ENCODE measurements around the gene ONECUT3.

The ONECUT3 gene

DNA sequence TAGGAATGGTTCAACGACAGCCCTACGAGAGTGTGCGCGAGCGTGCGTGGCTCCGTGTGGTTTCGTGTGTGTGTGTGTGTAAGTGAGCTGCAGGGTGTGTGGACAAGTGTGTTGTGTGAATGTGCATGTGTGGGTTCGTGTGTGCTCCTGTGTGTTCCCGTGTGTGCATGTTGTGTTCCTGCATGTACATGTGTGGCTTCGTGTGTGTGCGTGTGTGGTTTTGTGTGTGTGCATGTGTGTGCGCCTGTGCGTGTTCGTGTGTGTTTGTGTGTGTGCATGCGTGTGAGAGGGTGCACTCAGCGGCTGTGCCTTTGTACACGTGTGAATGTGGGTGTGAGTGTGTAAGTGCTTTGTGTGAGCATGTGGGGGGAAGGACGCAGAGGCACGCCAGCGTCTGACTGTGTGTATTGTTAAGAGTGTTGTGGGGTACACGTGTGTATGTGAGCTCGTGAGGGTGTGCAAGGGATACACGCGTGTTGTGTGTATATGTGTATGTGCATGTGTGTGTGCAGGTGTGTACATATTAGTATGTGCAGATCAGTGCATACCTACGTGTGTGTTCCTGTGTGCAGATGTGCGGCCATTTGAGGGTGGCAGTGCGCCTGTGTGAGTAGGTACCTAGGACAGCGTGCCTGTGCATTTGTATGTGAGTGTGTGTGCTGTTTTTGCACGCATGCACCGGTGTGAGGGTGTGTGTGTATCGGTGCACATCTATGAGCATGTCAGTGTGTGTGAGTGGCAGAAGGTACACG is 24.3 kb upstream of the ONECUT3 start:
- no peak overlapping the region for H3K4me3 ChIP-seq (ENCODE audit: low read depth, low read length)
- TF ChIP-seq, protein P1, sequence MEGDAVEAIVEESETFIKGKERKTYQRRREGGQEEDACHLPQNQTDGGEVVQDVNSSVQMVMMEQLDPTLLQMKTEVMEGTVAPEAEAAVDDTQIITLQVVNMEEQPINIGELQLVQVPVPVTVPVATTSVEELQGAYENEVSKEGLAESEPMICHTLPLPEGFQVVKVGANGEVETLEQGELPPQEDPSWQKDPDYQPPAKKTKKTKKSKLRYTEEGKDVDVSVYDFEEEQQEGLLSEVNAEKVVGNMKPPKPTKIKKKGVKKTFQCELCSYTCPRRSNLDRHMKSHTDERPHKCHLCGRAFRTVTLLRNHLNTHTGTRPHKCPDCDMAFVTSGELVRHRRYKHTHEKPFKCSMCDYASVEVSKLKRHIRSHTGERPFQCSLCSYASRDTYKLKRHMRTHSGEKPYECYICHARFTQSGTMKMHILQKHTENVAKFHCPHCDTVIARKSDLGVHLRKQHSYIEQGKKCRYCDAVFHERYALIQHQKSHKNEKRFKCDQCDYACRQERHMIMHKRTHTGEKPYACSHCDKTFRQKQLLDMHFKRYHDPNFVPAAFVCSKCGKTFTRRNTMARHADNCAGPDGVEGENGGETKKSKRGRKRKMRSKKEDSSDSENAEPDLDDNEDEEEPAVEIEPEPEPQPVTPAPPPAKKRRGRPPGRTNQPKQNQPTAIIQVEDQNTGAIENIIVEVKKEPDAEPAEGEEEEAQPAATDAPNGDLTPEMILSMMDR (IDR thresholded peaks at IDR 0.05; ENCODE audit: borderline replicate concordance, insufficient read depth, low read depth, low read length): no peak

DNA sequence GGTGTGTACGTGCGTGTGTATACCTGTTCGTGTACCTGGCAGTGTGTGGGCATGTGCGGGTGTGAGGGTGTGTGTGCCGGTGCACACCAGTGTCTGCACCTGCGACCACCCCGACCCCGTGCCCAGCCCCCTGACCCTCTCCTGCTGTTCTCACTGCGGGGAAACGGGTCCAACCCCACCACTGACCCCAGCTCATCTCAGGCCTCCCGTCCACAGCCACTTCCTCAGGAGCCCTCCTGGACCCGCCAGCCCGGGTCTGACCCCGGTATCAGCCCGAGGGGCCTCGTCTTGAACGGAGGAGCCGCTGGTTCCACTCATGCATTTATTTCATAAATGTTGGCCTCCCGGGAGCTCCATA is 23.8 kb upstream of the ONECUT3 start:
- TF ChIP-seq, protein P1 (IDR thresholded peaks at IDR 0.05; ENCODE audit: borderline replicate concordance, insufficient read depth, low read depth, low read length): no peak
- H3K4me3 ChIP-seq (ENCODE audit: low read depth, low read length): no peak overlapping the region

DNA sequence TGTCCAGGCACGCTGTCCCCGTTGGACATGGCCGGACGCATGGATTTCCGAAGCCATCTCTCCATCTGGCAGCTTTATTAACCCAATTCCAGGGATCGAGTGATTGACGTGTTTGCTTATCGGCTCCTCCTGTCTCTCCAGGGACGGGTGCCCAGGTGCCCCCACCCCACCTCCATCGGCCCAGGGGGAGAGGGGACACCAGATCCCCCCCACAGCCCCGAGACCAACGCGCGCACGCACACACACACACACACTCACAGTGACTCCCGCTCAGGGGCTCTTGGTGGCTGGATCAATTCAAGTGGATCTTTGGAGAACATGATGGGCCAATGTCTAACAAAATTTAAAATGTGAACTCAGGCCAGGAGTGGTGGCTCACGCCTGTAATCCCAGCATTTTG is 23.1 kb upstream of the ONECUT3 start:
- TF ChIP-seq, protein P1 (IDR thresholded peaks at IDR 0.05; ENCODE audit: borderline replicate concordance, insufficient read depth, low read depth, low read length): no peak
- no peak overlapping the region for H3K4me3 ChIP-seq (ENCODE audit: low read depth, low read length)

DNA sequence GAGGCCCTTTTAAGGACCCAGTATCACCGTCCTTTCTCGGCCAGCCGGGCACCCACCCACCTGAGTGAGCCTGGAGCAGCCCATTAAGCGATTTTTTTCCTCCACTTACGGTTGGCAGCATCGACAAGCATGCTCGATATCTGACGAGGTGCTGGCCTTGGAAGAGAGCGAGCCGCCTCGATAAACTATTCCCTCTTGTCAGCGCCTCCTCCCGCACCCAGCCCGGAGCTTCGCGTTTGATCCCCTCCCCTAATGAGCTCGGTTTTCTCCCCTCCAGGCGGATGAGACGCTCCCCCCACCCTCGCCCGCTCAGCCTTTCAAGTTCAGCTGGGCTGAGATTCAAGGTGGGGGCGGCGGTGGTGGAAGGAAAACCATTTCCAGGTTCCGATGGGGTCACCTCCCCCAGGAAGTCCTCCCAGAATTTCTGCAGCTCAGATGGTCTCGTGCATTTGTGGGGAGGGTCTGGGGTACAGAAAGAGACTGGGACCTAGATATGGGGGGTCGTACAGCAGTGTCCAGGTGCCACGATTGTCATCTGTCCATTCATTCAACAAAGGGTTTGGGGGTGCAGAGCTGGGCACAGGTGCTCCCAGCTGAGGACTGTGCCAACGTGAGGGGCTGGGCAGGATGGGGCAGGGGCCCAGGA is 18.9 kb upstream of the ONECUT3 start:
- TF ChIP-seq, protein P1 (IDR thresholded peaks at IDR 0.05; ENCODE audit: borderline replicate concordance, insufficient read depth, low read depth, low read length): no peak
- no peak overlapping the region for H3K4me3 ChIP-seq (ENCODE audit: low read depth, low read length)

DNA sequence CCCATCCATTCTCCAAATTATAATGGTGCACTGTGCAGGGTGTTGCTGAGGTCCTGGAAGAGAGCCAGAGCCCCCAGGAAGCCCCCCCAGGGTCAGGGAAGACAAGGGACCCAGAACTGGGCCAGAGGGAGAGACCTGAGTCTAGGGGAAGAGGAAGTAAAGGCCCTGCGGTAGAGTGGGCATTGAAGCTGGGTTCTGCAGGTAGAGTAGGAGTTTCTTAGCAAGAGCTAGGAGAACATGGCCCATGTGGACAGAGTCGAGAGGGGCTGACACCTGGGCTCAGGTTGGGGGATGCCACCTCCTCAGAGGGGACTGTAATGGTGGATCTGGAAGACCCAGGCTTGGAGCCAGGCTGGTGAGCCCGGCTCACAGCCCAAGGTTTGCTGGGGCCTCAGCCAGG is 17.0 kb upstream of the ONECUT3 start:
- TF ChIP-seq, protein P1 (IDR thresholded peaks at IDR 0.05; ENCODE audit: borderline replicate concordance, insufficient read depth, low read depth, low read length): no peak
- no peak overlapping the region for H3K4me3 ChIP-seq (ENCODE audit: low read depth, low read length)

DNA sequence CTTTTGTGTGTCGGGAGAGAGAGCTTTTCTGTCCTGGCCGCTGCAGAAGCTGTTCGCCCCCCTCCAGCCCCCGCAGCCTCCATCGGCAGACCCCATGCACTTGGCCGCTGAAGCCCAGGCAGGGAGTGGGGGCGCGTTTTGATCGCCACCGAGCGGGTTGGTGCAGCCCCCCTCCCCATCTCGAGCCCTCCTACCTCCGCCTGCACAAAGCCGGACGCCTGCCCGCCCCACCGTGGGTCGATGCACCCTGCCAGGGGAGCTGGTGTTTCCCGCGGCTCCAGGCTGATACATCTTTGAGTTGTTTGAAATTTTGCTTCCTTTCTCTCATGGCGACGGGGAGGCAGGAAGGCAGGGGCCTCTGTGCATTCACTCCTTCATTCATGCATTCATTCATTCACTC is 16.4 kb upstream of the ONECUT3 start:
- TF ChIP-seq, protein P1 (IDR thresholded peaks at IDR 0.05; ENCODE audit: borderline replicate concordance, insufficient read depth, low read depth, low read length): no peak
- H3K4me3 ChIP-seq (ENCODE audit: low read depth, low read length): no peak overlapping the region
